HCT116 (cell line): Measurements from ENCODE around the gene FGF19. TPM values are rescaled to one million over a fixed set of nuclear protein-coding genes. Genes with fewer than 3 reads are reported as not detected.

Experiments
- ATAC-seq: fragments of 200-7000 bp; cut with Tn5 transposase; 2 replicates; pipeline ENCODE4 v1.9.1; 2020; ENCODE audit warnings: mild to moderate bottlenecking, moderate library complexity
- BruUV-seq: library from RNA; stranded (reverse); fragments of 400-500 nt; replicated peaks from 2 replicates; lab custom pipeline; 2021; lab: Mats Ljungman, UMichigan
- CTCF ChIA-PET: fragments of 300-600 bp; sonication (Branson Sonifier 250); formaldehyde crosslinking; loops from one replicate; lab custom pipeline; 2021; ENCODE audit warnings: antibody characterized with exemption; lab: Charles Lee
- POLR2A ChIA-PET: fragments of 300-600, 350-600 bp; sonication (Branson Sonifier 250); formaldehyde crosslinking; loops from one replicate; lab custom pipeline; 2021; ENCODE audit warnings: antibody characterized with exemption; lab: Charles Lee
- RAD21 ChIA-PET, 2 experiments: fragments of 300-600 bp; sonication (Branson Sonifier 250); formaldehyde crosslinking; loops; one replicate each; lab custom pipeline; 2023; ENCODE audit warnings: low total read pairs in 2 of 2; ENCODE audit not compliant: uncharacterized antibody in 2 of 2, unreplicated experiment in 2 of 2, low non-redundant PET in 1 of 2; lab: Charles Lee
- DNase-seq: peaks from one replicate; pipeline ENCODE4 v3.0.0-alpha.2; 2010; ENCODE audit warnings: low read depth, low spot score
- H2AFZ ChIP-seq: fragments of 200-600 bp; shearing (Covaris generic), sonication (generic); 2 replicates; pipeline ENCODE4 v1.6.1; 2017; ENCODE audit warnings: low read depth, mixed run types, mixed read lengths, antibody characterized with exemption, low read length; ENCODE audit not compliant: poor library complexity, severe bottlenecking
- H3K27ac ChIP-seq: 2 replicates; pipeline ENCODE4 v1.5.1; 2012; ENCODE audit warnings: low read depth, low read length
- H3K27me3 ChIP-seq: fragments of 200-600 bp; sonication (generic); 2 replicates; pipeline ENCODE4 v1.6.1; 2016; ENCODE audit warnings: mixed run types, low read length, mixed read lengths; ENCODE audit not compliant: insufficient read depth
- H3K36me3 ChIP-seq, 2 experiments: fragments of 200-500 bp in 1 of 2; fragments of 200-600 bp in 1 of 2; sonication (Bioruptor generic) in 1 of 2; sonication (generic) in 1 of 2; 2 replicates each; pipeline versions ENCODE4 v1.5.1 to v1.6.1; 2014 to 2016; ENCODE audit warnings: low read length in 2 of 2, inconsistent platforms in 1 of 2, mixed read lengths in 1 of 2, mixed run types in 1 of 2; ENCODE audit not compliant: insufficient read depth in 2 of 2, control insufficient read depth in 1 of 2
- H3K4me1 ChIP-seq, 2 experiments: fragments of 200-600 bp in 1 of 2; sonication (generic) in 1 of 2; 2 replicates each; pipeline versions ENCODE4 v1.5.1 to v1.6.1; 2012 to 2017; ENCODE audit warnings: low read length in 2 of 2, inconsistent platforms in 1 of 2, mild to moderate bottlenecking in 1 of 2, mixed read lengths in 1 of 2, mixed run types in 1 of 2, moderate library complexity in 1 of 2; ENCODE audit not compliant: insufficient read depth in 2 of 2, control insufficient read depth in 1 of 2
- H3K4me2 ChIP-seq: fragments of 200-600 bp; sonication (generic); 2 replicates; pipeline ENCODE4 v1.6.1; 2017; ENCODE audit warnings: mixed run types, low read length, mixed read lengths
- H3K4me3 ChIP-seq, 2 experiments: fragments of 200-600 bp in 1 of 2; sonication (generic) in 1 of 2; replicated peaks in 1 of 2; 2 replicates each; pipeline ENCODE4 v1.5.1; 2011 to 2016; ENCODE audit warnings: low read length in 2 of 2, control low read depth in 1 of 2, low read depth in 1 of 2, mild to moderate bottlenecking in 1 of 2, mixed read lengths in 1 of 2, mixed run types in 1 of 2
- H3K79me2 ChIP-seq: fragments of 200-600 bp; sonication (generic); 2 replicates; pipeline ENCODE4 v1.6.1; 2017; ENCODE audit warnings: mild to moderate bottlenecking, mixed run types, low read length, moderate library complexity, mixed read lengths; ENCODE audit not compliant: insufficient read depth
- H3K9ac ChIP-seq: fragments of 200-600 bp; sonication (generic); 2 replicates; pipeline ENCODE4 v1.6.1; 2016; ENCODE audit warnings: low read length, mixed read lengths
- H3K9me2 ChIP-seq: fragments of 200-600 bp; sonication (generic), shearing (Covaris generic); 2 replicates; pipeline ENCODE4 v1.6.1; 2017; ENCODE audit warnings: mixed run types, mild to moderate bottlenecking, moderate library complexity; ENCODE audit not compliant: insufficient read depth
- H3K9me3 ChIP-seq, 2 experiments: fragments of 200-500 bp in 1 of 2; fragments of 200-600 bp in 1 of 2; sonication (Bioruptor generic) in 1 of 2; sonication (generic) in 1 of 2; 2 replicates each; pipeline ENCODE4 v1.6.1; 2014 to 2017; ENCODE audit warnings: low read length in 2 of 2, mixed read lengths in 2 of 2, inconsistent platforms in 1 of 2, low read depth in 1 of 2, mild to moderate bottlenecking in 1 of 2, mixed run types in 1 of 2, moderate library complexity in 1 of 2; ENCODE audit not compliant: control insufficient read depth in 1 of 2, insufficient read depth in 1 of 2
- H4K20me1 ChIP-seq: fragments of 200-600 bp; sonication (generic), shearing (Covaris generic); 2 replicates; pipeline ENCODE4 v1.6.1; 2017; ENCODE audit warnings: mixed run types, mild to moderate bottlenecking, moderate library complexity; ENCODE audit not compliant: insufficient read depth
- CBX3 ChIP-seq: IDR thresholded peaks from 2 replicates; pipeline ENCODE4 v1.6.1; 2012; ENCODE audit warnings: low read depth
- EZH2 ChIP-seq: fragments of 200-600 bp; sonication (generic); IDR thresholded peaks from 2 replicates; pipeline ENCODE4 v1.6.1; 2017; ENCODE audit warnings: antibody characterized with exemption, mixed run types
- EZH2phosphoT487 ChIP-seq: fragments of 200-600 bp; IDR thresholded peaks from 2 replicates; pipeline ENCODE4 v1.6.1; 2018; ENCODE audit warnings: antibody characterized with exemption, borderline replicate concordance
- POLR2A ChIP-seq: IDR thresholded peaks from 2 replicates; pipeline ENCODE4 v1.7.0; 2011; ENCODE audit warnings: borderline replicate concordance; ENCODE audit not compliant: insufficient read depth, insufficient read length; ENCODE audit errors: extremely low read depth
- POLR2AphosphoS5 ChIP-seq: IDR thresholded peaks from 2 replicates; pipeline ENCODE4 v1.6.1; 2011; ENCODE audit warnings: mild to moderate bottlenecking, low read depth, low read length, moderate library complexity
- RAD21 ChIP-seq: IDR thresholded peaks from 2 replicates; pipeline ENCODE4 v1.6.1; 2012; ENCODE audit warnings: low read depth, mild to moderate bottlenecking
- SIN3A ChIP-seq: IDR thresholded peaks from 2 replicates; pipeline ENCODE4 v1.6.1; 2012; ENCODE audit warnings: low read depth
- SP1 ChIP-seq: IDR thresholded peaks from 2 replicates; pipeline ENCODE4 v1.6.1; 2012; ENCODE audit warnings: low read depth
- YY1 ChIP-seq: IDR thresholded peaks from 2 replicates; pipeline ENCODE4 v1.6.1; 2011; ENCODE audit warnings: low read length, low read depth, moderate library complexity, mild to moderate bottlenecking; ENCODE audit not compliant: insufficient replicate concordance; ENCODE audit errors: extremely low read depth
- ZFX ChIP-seq: fragments of 450-650 bp; IDR thresholded peaks from 2 replicates; pipeline ENCODE4 v1.6.1; 2017
- intact Hi-C: fragments of 100-400 bp; cut with micrococcal nuclease; formaldehyde crosslinking; loops from 2 replicates; pipeline ENCODE4 v1.10.0; 2022
- total RNA-seq: library from RNA; stranded (reverse); gene quantifications from one replicate; pipeline ENCODE4 v1.2.1, GENCODE V29; 2021; ENCODE audit not compliant: unreplicated experiment
- TF ChIP-seq, protein P1 (sequence below): IDR thresholded peaks from 2 replicates; pipeline ENCODE4 v1.6.1; 2012; ENCODE audit warnings: low read depth
- TF ChIP-seq, protein P2 (sequence below): IDR thresholded peaks from 2 replicates; pipeline ENCODE4 v1.6.1; 2012
- TF ChIP-seq, protein P3 (sequence below): IDR thresholded peaks from 2 replicates; pipeline ENCODE4 v1.6.1; 2011; ENCODE audit warnings: mild to moderate bottlenecking, low read length, moderate library complexity; ENCODE audit not compliant: insufficient replicate concordance; ENCODE audit errors: extremely low read depth
- TF ChIP-seq, protein P4 (sequence below), 3 experiments: fragments of 200-600 bp in 1 of 3; sonication (generic) in 1 of 3; IDR thresholded peaks in 2 of 3; conservative IDR thresholded peaks in 1 of 3; 2 replicates each; pipeline ENCODE4 v1.5.1; 2012 to 2017; ENCODE audit warnings: low read depth in 2 of 3, low read length in 2 of 3, antibody characterized with exemption in 1 of 3, borderline replicate concordance in 1 of 3, control low read depth in 1 of 3, mild to moderate bottlenecking in 1 of 3, mixed read lengths in 1 of 3, mixed run types in 1 of 3, moderate library complexity in 1 of 3; ENCODE audit not compliant: insufficient read depth in 1 of 3

Gene FGF19
- total RNA-seq, 1 experiment from 2014 or later = 37.5 TPM

DNA sequence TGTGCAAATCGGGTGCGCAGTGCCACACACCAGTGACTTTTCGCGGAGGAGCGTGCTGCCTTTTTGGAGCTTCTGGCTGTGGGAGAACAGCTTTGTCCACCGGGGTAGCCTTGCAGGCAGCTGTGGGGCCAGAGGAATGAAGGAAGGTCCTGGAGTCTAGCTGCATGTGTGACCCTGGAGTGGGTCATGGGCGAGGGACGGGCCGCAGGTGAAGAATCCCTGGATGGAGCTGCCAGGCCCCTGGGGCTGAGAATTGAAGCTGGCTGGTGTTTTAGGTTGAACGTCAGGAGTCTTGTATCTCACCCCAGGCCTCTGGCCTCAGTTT, 54.3 kb downstream of the FGF19 start (continued):
- TF ChIP-seq YY1 (no peak), EZH2 (no peak), SP1 (no peak)
- TF ChIP-seq, protein P1, sequence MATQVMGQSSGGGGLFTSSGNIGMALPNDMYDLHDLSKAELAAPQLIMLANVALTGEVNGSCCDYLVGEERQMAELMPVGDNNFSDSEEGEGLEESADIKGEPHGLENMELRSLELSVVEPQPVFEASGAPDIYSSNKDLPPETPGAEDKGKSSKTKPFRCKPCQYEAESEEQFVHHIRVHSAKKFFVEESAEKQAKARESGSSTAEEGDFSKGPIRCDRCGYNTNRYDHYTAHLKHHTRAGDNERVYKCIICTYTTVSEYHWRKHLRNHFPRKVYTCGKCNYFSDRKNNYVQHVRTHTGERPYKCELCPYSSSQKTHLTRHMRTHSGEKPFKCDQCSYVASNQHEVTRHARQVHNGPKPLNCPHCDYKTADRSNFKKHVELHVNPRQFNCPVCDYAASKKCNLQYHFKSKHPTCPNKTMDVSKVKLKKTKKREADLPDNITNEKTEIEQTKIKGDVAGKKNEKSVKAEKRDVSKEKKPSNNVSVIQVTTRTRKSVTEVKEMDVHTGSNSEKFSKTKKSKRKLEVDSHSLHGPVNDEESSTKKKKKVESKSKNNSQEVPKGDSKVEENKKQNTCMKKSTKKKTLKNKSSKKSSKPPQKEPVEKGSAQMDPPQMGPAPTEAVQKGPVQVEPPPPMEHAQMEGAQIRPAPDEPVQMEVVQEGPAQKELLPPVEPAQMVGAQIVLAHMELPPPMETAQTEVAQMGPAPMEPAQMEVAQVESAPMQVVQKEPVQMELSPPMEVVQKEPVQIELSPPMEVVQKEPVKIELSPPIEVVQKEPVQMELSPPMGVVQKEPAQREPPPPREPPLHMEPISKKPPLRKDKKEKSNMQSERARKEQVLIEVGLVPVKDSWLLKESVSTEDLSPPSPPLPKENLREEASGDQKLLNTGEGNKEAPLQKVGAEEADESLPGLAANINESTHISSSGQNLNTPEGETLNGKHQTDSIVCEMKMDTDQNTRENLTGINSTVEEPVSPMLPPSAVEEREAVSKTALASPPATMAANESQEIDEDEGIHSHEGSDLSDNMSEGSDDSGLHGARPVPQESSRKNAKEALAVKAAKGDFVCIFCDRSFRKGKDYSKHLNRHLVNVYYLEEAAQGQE = no peak
- TF ChIP-seq, all 23 proteins: peak for 0

DNA sequence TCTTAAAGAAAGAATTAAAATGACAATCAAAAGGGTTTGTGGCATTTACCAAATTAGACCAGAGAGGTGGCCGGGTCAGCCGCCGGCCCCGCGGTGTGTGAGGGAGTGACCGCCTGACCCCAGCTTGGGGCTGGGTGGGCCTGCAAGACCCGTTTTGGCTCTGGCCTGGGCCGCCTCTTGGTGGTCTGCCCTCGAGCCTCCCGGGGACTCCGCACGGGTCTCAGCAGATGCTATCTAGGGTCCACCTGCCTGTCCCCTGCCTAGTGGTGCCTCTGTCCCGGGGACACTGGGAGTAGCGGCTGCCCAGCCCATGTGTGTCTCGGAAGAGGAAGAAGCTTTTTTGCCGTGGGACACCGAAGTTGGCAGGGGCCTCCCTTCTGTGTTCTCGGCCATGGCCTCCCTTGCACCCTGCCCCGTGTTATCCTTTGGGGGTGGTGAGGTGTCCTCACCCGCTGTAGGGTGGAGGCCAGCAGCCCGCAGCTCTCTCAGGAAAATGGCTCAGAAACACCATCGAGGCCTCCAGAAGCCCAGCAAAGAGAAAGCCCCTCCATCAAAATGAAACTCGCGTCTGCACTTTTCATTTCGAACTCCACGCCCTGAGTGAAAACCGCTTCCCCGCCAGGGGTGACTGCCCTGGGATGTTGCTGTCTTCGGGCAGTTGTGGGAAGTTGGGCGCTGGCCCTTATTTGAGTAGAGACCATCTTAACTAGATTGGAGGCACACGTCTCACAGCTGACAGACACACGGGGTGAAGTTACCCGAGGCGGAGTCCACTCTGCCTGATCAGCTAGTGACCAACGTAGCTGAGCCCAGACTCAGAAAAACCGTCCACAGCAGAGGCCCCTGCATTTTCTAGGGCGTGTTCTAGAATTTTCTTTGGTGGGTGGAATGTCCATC, 54.9 kb downstream of the FGF19 start:
- H3K9me3 ChIP-seq = no peaks in the 10 kb centered on the region
- H3K4me1 ChIP-seq = peaks cover 5 to 70% of the 10 kb centered on the region in 2 experiments
- ChIA-PET RAD21 (no interaction called here), POLR2A (interaction anchor here (0.5 kb wide), 1 partner anchor 355 kb away, joined by 4 read pairs; the partner anchor contains the start of gene MYEOV), CTCF (no interaction called here)
- DNase-seq = no peak
- BruUV-seq = no TSS peak
- no peak overlapping the region for H3K9ac ChIP-seq
- no peak for ATAC-seq
- no peaks in the 10 kb centered on the region for H3K27me3 ChIP-seq
- H2AFZ ChIP-seq = no peak overlapping the region
- H3K4me3 ChIP-seq = no peak overlapping the region
- H3K79me2 ChIP-seq = peaks cover 82% of the 10 kb centered on the region
- H3K4me2 ChIP-seq = no peak overlapping the region
- intact Hi-C loops = no loop called here
- H4K20me1 ChIP-seq = peaks cover 48% of the 10 kb centered on the region; the same call in 1 of the 2 replicates
- H3K27ac ChIP-seq = no peak overlapping the region
- no peaks in the 10 kb centered on the region for H3K9me2 ChIP-seq
- TF ChIP-seq, protein P2, sequence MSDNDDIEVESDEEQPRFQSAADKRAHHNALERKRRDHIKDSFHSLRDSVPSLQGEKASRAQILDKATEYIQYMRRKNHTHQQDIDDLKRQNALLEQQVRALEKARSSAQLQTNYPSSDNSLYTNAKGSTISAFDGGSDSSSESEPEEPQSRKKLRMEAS = no peak
- no peak for TF ChIP-seq RAD21
- TF ChIP-seq, protein P3, sequence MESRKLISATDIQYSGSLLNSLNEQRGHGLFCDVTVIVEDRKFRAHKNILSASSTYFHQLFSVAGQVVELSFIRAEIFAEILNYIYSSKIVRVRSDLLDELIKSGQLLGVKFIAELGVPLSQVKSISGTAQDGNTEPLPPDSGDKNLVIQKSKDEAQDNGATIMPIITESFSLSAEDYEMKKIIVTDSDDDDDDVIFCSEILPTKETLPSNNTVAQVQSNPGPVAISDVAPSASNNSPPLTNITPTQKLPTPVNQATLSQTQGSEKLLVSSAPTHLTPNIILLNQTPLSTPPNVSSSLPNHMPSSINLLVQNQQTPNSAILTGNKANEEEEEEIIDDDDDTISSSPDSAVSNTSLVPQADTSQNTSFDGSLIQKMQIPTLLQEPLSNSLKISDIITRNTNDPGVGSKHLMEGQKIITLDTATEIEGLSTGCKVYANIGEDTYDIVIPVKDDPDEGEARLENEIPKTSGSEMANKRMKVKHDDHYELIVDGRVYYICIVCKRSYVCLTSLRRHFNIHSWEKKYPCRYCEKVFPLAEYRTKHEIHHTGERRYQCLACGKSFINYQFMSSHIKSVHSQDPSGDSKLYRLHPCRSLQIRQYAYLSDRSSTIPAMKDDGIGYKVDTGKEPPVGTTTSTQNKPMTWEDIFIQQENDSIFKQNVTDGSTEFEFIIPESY = no peak
- TF ChIP-seq SIN3A = no peak
- no peak for TF ChIP-seq SP1
- TF ChIP-seq CBX3 = no peak
- TF ChIP-seq EZH2phosphoT487 = no peak
- TF ChIP-seq POLR2A = no peak
- no peak for TF ChIP-seq ZFX
- no peak for TF ChIP-seq POLR2AphosphoS5
- TF ChIP-seq, protein P4, sequence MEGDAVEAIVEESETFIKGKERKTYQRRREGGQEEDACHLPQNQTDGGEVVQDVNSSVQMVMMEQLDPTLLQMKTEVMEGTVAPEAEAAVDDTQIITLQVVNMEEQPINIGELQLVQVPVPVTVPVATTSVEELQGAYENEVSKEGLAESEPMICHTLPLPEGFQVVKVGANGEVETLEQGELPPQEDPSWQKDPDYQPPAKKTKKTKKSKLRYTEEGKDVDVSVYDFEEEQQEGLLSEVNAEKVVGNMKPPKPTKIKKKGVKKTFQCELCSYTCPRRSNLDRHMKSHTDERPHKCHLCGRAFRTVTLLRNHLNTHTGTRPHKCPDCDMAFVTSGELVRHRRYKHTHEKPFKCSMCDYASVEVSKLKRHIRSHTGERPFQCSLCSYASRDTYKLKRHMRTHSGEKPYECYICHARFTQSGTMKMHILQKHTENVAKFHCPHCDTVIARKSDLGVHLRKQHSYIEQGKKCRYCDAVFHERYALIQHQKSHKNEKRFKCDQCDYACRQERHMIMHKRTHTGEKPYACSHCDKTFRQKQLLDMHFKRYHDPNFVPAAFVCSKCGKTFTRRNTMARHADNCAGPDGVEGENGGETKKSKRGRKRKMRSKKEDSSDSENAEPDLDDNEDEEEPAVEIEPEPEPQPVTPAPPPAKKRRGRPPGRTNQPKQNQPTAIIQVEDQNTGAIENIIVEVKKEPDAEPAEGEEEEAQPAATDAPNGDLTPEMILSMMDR (IDR thresholded peaks at IDR 0.05 in 2 of 3, conservative IDR thresholded peaks at IDR 0.05 in 1 of 3; ENCODE audit: borderline replicate concordance in 1 of 3, insufficient read depth in 1 of 3, low read depth in 2 of 3, low read length in 2 of 3) = no peak
- H3K36me3 ChIP-seq = peaks cover 62 to 83% of the 10 kb centered on the region in 2 experiments
